Large intestine (tissue), 12 donors: Measurements from ENCODE around the gene SRGAP3. TPM values are rescaled to one million over a fixed set of nuclear protein-coding genes. Genes with fewer than 3 reads are reported as not detected.
A peak's percentile ranks its signal among the peaks of the same experiment; 100 is the strongest.
"Not testable (repeated sequence)": the region's sequence is repeated elsewhere in the genome, so short reads cannot be mapped to it uniquely, and the experiment has no call there.

ENCODE experiments used
- DNase-seq, 2 donors: peaks; one replicate each; pipeline versions ENCODE4 v3.0.0 to v3.0.0-alpha.2; 2013
- H3K27ac ChIP-seq: one replicate; pipeline ENCODE4 v1.5.1; 2013; ENCODE audit warnings: low read length
- H3K27me3 ChIP-seq: 2 replicates; pipeline ENCODE4 v1.6.1; 2013; ENCODE audit warnings: low read length; ENCODE audit not compliant: control insufficient read depth, insufficient read depth
- H3K36me3 ChIP-seq: 2 replicates; pipeline ENCODE4 v1.6.1; 2013; ENCODE audit warnings: low read length; ENCODE audit not compliant: control insufficient read depth, insufficient read depth
- H3K4me1 ChIP-seq: one replicate; pipeline ENCODE4 v1.6.1; 2013; ENCODE audit warnings: low read length; ENCODE audit not compliant: control insufficient read depth, insufficient read depth
- H3K4me3 ChIP-seq: one replicate; pipeline ENCODE4 v1.5.1; 2013; ENCODE audit warnings: low read length
- H3K9me3 ChIP-seq: one replicate; pipeline ENCODE4 v1.6.1; 2013; ENCODE audit warnings: mild to moderate bottlenecking, low read depth, low read length, moderate library complexity; ENCODE audit not compliant: control insufficient read depth
- WGBS: methylation state at CpG from one replicate; pipeline ENCODE4 v1.1.5; 2013; ENCODE audit warnings: low lambda C conversion rate; ENCODE audit not compliant: insufficient coverage; 5-methylcytosine and 5-hydroxymethylcytosine counted together
- long read RNA-seq, 11 donors: transcript quantifications; one replicate each; lab custom pipeline, GENCODE V29; 2026
- polyA plus RNA-seq: library from polyadenylated mRNA; unstranded; fragments of 120-200 nt; gene quantifications from one replicate; pipeline ENCODE4 v1.2.1, GENCODE V29; 2013

SRGAP3 gene
- 6.5 TPM for polyA plus RNA-seq
- long read RNA-seq, donor 1, partial matches to known transcripts, result 0 of 1 reads
- long read RNA-seq, donor 1, other reads (novel, unspliced or antisense), result 0 of 1 reads
- long read RNA-seq, donor 2, result 0 reads
- long read RNA-seq, donor 3, result 0 reads
- long read RNA-seq, donor 4, result 0 reads
- long read RNA-seq, donor 5, result 0 reads
- long read RNA-seq, donor 6, result 0 reads
- long read RNA-seq, donor 7, result 0 reads
- long read RNA-seq, donor 8, result 0 reads
- long read RNA-seq, donor 9, result 0 reads
- long read RNA-seq, donor 10, result 0 reads
- long read RNA-seq, donor 11, result 0 reads

DNA sequence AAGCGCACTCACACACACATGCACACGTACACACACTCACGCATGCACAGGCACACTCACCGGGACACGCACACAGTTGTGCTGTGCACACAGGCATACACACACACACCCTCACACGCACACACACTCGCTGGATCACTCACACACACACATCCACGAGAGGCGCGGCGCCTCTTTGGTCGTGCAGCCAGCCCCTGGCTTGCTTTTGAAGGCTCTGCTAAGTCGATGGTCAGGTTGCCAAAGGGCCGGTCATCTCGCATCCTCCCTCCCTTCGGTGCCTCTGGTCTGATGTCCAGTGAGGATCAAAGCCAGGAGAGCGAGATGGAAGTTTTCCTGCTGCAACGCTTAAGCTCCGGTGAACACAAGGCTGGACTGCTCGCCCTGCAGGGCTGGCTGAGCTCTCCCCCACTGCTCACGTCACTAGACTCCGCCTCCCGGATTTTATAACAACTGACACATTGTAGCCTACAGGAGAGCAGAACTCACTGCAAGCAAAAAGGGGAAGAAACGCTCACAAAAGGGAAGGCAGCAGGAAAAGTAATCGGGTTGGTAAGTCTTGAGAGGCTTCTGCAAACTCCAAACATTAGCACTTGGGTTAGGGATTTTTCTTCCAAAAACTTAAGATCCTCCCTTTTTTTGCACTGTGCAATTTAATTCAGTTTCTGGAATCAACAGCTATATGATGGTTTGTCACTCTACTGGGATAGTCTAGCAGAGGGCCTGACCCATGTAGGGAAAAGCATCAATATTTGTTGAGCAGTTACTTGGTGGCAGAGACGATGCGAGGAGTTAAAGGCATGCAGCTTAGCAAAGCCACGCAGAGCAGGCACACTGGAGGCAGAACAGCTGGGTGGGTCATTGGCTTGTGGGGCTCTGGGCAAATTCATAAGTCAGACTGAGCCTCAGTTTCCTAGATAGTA is at the start of gene SRGAP3:
TSS of gene SRGAP3 (minus strand) at position 374 of the 920 bp plus-strand sequence. CDS start 695 bp downstream, outside the sequence.
- WGBS, result no CpG with 5 or more reads among the region's 28 CpGs
- Histone ChIP-seq H3K36me3 (no peaks in the 10 kb centered on the region), H3K9me3 (no peaks in the 10 kb centered on the region), H3K27ac (peak within 1 kb of the TSS; percentile 54), H3K4me3 (peak within 1 kb of the TSS; percentile 62), H3K27me3 (no peaks in the 10 kb centered on the region), H3K4me1 (peaks cover 4% of the 10 kb centered on the region)
- peak; percentile 92 to 95 for DNase-seq

- Histone ChIP-seq H3K27me3 (peaks cover 2% of the 10 kb centered on the region), H3K36me3 (no peaks in the 10 kb centered on the region), H3K27ac (no peak overlapping the region), H3K4me1 (peaks cover 6% of the 10 kb centered on the region), H3K4me3 (no peak overlapping the region), H3K9me3 (no peaks in the 10 kb centered on the region)
- no peak for DNase-seq
Observed at GRCh38 chr3:9298236-9298635, 48.8 kb upstream of the SRGAP3 start.

DNA sequence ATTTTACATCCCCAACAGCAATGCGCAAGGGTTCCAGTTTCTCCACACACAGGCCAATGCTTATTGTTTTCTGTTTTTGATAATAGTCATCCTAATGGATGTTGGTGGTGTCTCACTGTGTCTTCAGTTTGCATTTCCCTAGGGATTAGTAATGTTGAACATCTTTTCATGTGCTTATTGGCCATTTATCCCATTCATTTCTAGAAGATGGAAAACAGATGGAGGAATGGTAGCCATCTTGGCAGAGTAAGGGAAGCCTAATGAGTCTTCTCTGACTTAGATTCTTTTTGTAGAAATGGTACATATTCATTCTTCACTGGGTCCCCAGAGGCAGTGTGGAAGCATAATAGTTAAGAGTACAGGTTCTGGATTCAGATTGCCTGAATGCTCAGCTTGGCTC is 46.8 kb upstream of the SRGAP3 start:
- no peaks in the 10 kb centered on the region for H3K36me3 ChIP-seq
- DNase-seq, result no peak
- no peak overlapping the region for H3K4me3 ChIP-seq
- no CpG with 5 or more reads among the region's 1 CpG for WGBS
- no peaks in the 10 kb centered on the region for H3K9me3 ChIP-seq
- no peaks in the 10 kb centered on the region for H3K27me3 ChIP-seq
- H3K4me1 ChIP-seq, result no peaks in the 10 kb centered on the region
- H3K27ac ChIP-seq, result no peak overlapping the region

GRCh38 chr3:9295007-9295406 is 45.6 kb upstream of the SRGAP3 start:
- H3K36me3 ChIP-seq, result no peaks in the 10 kb centered on the region
- H3K9me3 ChIP-seq, result no peaks in the 10 kb centered on the region
- no peak overlapping the region for H3K4me3 ChIP-seq
- H3K4me1 ChIP-seq, result no peaks in the 10 kb centered on the region
- DNase-seq, result no peak
- no peaks in the 10 kb centered on the region for H3K27me3 ChIP-seq
- no peak overlapping the region for H3K27ac ChIP-seq

DNA sequence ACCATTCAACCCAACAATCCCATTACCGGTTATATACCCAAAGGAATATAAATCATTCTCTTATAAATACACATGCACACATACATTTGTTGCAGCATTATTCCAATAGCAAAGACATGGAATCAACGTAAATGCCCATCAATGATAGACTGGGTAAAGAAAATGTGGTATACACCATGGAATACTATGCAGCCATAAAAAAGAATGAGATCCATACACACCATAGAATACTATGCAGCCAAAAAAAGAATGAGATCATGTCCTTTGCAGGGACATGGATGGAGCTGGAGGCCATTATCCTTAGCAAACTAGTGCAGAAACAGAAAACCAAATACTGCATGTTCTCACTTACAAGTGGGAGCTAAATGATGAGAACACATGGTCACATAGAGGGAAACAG is 44.5 kb upstream of the SRGAP3 start:
- not testable (repeated sequence) for H3K4me3 ChIP-seq, H3K4me1 ChIP-seq, H3K36me3 ChIP-seq, H3K9me3 ChIP-seq, H3K27ac ChIP-seq, H3K27me3 ChIP-seq, DNase-seq
- 100% methylated on average over 1 of the region's 2 CpGs for WGBS

DNA sequence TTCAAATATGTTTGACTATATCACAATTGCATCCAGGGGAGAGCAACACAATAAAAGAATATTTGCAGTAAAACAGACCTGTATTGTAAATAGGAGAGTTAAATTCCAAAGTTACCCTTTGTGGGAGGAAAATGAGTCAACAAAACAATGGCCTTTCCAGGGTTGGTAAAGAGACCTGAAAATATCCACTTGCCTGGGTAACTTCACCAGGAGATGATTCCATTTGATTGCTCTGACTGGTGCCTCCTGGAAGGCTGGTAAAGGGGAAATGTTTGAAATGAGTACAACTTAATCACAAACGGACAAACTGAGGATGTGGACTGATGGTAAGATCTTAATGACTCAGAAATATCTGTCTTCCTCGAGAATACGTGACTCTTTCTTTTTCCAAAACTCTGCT is 43.6 kb upstream of the SRGAP3 start:
- Histone ChIP-seq H3K36me3 (no peaks in the 10 kb centered on the region), H3K27ac (no peak overlapping the region), H3K4me3 (no peak overlapping the region), H3K9me3 (no peaks in the 10 kb centered on the region), H3K27me3 (no peaks in the 10 kb centered on the region), H3K4me1 (no peaks in the 10 kb centered on the region)
- 100% methylated on average over 1 of the region's 3 CpGs for WGBS
- no peak for DNase-seq

DNA sequence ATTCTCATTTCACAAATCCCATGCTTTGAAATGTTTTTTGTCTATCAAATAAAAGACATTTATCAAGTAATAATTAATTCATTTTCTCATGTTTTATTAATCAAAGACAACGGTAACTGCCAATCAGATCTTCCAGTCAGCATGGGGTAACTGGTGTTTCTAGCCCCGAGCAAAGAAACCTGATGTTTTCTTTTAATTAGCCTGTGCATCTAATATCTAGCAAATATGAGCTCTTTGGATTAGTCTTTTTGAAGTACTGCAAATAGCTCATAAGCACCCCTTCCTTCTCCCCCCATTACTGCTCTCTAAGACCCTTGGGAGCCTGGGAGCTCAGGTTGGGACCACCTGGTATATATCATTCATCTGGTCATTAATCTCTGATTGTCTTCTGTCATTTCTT is 43.1 kb upstream of the SRGAP3 start:
- no peaks in the 10 kb centered on the region for H3K27me3 ChIP-seq
- DNase-seq, result no peak
- no peak overlapping the region for H3K27ac ChIP-seq
- no peak overlapping the region for H3K4me3 ChIP-seq
- H3K4me1 ChIP-seq, result no peaks in the 10 kb centered on the region
- no CpG with 5 or more reads among the region's 2 CpGs for WGBS
- no peaks in the 10 kb centered on the region for H3K36me3 ChIP-seq
- H3K9me3 ChIP-seq, result no peaks in the 10 kb centered on the region

DNA sequence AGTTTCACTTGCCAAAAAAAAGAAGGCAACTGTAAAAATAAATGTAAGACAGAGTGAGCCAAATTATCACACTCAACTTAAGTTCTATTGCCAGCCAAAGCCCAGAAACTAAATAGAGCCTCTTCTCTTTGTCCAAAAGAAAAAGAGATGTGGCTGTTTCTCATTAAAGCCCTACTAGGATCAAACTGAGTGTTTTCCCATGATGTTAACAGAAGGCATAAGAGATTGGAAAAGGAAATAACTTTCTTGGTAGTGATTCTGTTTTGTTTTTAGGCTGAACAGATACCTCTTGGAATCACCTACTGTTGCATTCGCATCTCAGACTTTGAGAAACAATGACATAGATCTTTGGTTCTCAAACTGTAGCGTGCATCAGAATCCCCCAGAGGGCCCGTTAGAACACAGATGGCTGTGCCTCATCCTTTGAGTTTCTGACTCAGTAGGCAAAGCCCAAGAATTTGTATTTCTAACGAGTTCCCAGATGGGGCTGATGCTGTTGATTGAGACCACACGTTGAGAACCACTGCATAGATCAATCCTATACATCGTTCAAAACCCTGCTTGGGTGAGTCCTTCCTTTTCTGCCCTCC is 42.5 kb upstream of the SRGAP3 start:
- Histone ChIP-seq H3K4me1 (no peaks in the 10 kb centered on the region), H3K4me3 (no peak overlapping the region), H3K9me3 (no peaks in the 10 kb centered on the region), H3K36me3 (no peaks in the 10 kb centered on the region), H3K27me3 (no peaks in the 10 kb centered on the region), H3K27ac (no peak overlapping the region)
- no peak for DNase-seq
- WGBS, result 80% methylated on average over 1 of the region's 6 CpGs

GRCh38 chr3:9290566-9290965 is 41.1 kb upstream of the SRGAP3 start:
- Histone ChIP-seq H3K27ac (no peak overlapping the region), H3K4me1 (no peaks in the 10 kb centered on the region), H3K27me3 (no peaks in the 10 kb centered on the region), H3K36me3 (no peaks in the 10 kb centered on the region), H3K4me3 (no peak overlapping the region), H3K9me3 (no peaks in the 10 kb centered on the region)
- no CpG with 5 or more reads among the region's 2 CpGs for WGBS
- no peak for DNase-seq

- not testable (repeated sequence) for H3K27me3 ChIP-seq, H3K36me3 ChIP-seq, H3K4me3 ChIP-seq, H3K9me3 ChIP-seq, H3K4me1 ChIP-seq, DNase-seq, H3K27ac ChIP-seq
- WGBS, result no CpG with 5 or more reads among the region's 8 CpGs
Observed at GRCh38 chr3:9281533-9281932, 32.1 kb upstream of the SRGAP3 start.
